H9 (cell line): Measurements from ENCODE around the gene OR4C45. TPM values are rescaled to one million over a fixed set of nuclear protein-coding genes. Genes with fewer than 3 reads are reported as not detected.

Source experiments
- DNase-seq: peaks from one replicate; pipeline ENCODE4 v3.0.0-alpha.2; 2017
- H2AFZ ChIP-seq: one replicate; pipeline ENCODE4 v1.6.1; 2013; ENCODE audit warnings: mild to moderate bottlenecking, low read length, control low read depth, moderate library complexity
- H2AK5ac ChIP-seq: 2 replicates; pipeline ENCODE4 v1.6.1; 2013; ENCODE audit warnings: low read length, control low read depth, mixed read lengths; ENCODE audit not compliant: insufficient read length
- H2BK120ac ChIP-seq: one replicate; pipeline ENCODE4 v1.6.1; 2013; ENCODE audit warnings: low read depth, mild to moderate bottlenecking, low read length, control low read depth, inconsistent platforms; ENCODE audit not compliant: poor library complexity, severe bottlenecking
- H2BK12ac ChIP-seq: 2 replicates; pipeline ENCODE4 v1.6.1; 2013; ENCODE audit warnings: low read length, control low read depth, mixed read lengths, low read depth; ENCODE audit not compliant: insufficient read length
- H2BK15ac ChIP-seq: 2 replicates; pipeline ENCODE4 v1.6.1; 2013; ENCODE audit warnings: low read depth, low read length, control low read depth
- H2BK20ac ChIP-seq: one replicate; pipeline ENCODE4 v1.6.1; 2013; ENCODE audit warnings: low read depth, mild to moderate bottlenecking, low read length, control low read depth, inconsistent platforms; ENCODE audit not compliant: poor library complexity, severe bottlenecking
- H2BK5ac ChIP-seq: 2 replicates; pipeline ENCODE4 v1.6.1; 2013; ENCODE audit warnings: low read length, control low read depth, mixed read lengths; ENCODE audit not compliant: insufficient read length
- H3K14ac ChIP-seq: 2 replicates; pipeline ENCODE4 v1.6.1; 2013; ENCODE audit warnings: low read length, control low read depth; ENCODE audit not compliant: insufficient read depth
- H3K18ac ChIP-seq: 2 replicates; pipeline ENCODE4 v1.6.1; 2013; ENCODE audit warnings: low read depth, mild to moderate bottlenecking, mixed read lengths, low read length, control low read depth; ENCODE audit not compliant: insufficient read length
- H3K23ac ChIP-seq: 2 replicates; pipeline ENCODE4 v1.6.1; 2013; ENCODE audit warnings: low read length, control low read depth, mixed read lengths, low read depth; ENCODE audit not compliant: insufficient read length
- H3K23me2 ChIP-seq: 2 replicates; pipeline ENCODE4 v1.6.1; 2013; ENCODE audit warnings: low read depth, mild to moderate bottlenecking, mixed read lengths, low read length, control low read depth; ENCODE audit not compliant: insufficient read length, poor library complexity, severe bottlenecking
- H3K27ac ChIP-seq: 2 replicates; pipeline ENCODE4 v1.5.1; 2013; ENCODE audit warnings: low read length, control low read depth, mixed read lengths, low read depth; ENCODE audit not compliant: insufficient read length
- H3K27me3 ChIP-seq: 2 replicates; pipeline ENCODE4 v1.6.1; 2013; ENCODE audit warnings: low read length, control low read depth, inconsistent platforms; ENCODE audit not compliant: insufficient read depth
- H3K4ac ChIP-seq: 2 replicates; pipeline ENCODE4 v1.6.1; 2013; ENCODE audit warnings: low read depth, mild to moderate bottlenecking, control low read depth, inconsistent platforms, low read length, moderate library complexity
- H3K4me1 ChIP-seq: 2 replicates; pipeline ENCODE4 v1.6.1; 2013; ENCODE audit warnings: low read length, control low read depth, inconsistent platforms; ENCODE audit not compliant: insufficient read depth
- H3K4me2 ChIP-seq: 2 replicates; pipeline ENCODE4 v1.6.1; 2013; ENCODE audit warnings: low read length, control low read depth, mixed read lengths; ENCODE audit not compliant: insufficient read length, insufficient read depth
- H3K56ac ChIP-seq: 2 replicates; pipeline ENCODE4 v1.6.1; 2013; ENCODE audit warnings: low read depth, mild to moderate bottlenecking, mixed read lengths, low read length, control low read depth; ENCODE audit not compliant: insufficient read length
- H3K79me1 ChIP-seq: 2 replicates; pipeline ENCODE4 v1.6.1; 2013; ENCODE audit warnings: low read depth, mild to moderate bottlenecking, moderate library complexity, low read length, control low read depth, inconsistent platforms; ENCODE audit not compliant: insufficient read depth, poor library complexity, severe bottlenecking
- H3K79me2 ChIP-seq: 2 replicates; pipeline ENCODE4 v1.6.1; 2013; ENCODE audit warnings: low read length, control low read depth, inconsistent platforms; ENCODE audit not compliant: insufficient read depth
- H3K9ac ChIP-seq: 2 replicates; pipeline ENCODE4 v1.6.1; 2013; ENCODE audit warnings: low read length, control low read depth, mixed read lengths; ENCODE audit not compliant: insufficient read length; ENCODE audit errors: extremely low read depth
- H3K9me3 ChIP-seq: one replicate; pipeline ENCODE4 v1.6.1; 2013; ENCODE audit warnings: low read depth, low read length, inconsistent platforms; ENCODE audit not compliant: control insufficient read depth
- H3T11ph ChIP-seq: one replicate; pipeline ENCODE4 v1.6.1; 2013; ENCODE audit warnings: mild to moderate bottlenecking, low read length, control low read depth, inconsistent platforms
- H4K20me1 ChIP-seq: one replicate; pipeline ENCODE4 v1.6.1; 2013; ENCODE audit not compliant: control insufficient read depth, insufficient read length, insufficient read depth
- H4K5ac ChIP-seq: 2 replicates; pipeline ENCODE4 v1.6.1; 2013; ENCODE audit warnings: low read depth, mild to moderate bottlenecking, mixed read lengths, low read length, control low read depth; ENCODE audit not compliant: insufficient read length
- H4K8ac ChIP-seq: replicated peaks from 2 replicates; pipeline ENCODE4 v1.6.1; 2013; ENCODE audit warnings: low read length, control low read depth, mixed read lengths, low read depth; ENCODE audit not compliant: insufficient read length
- H4K91ac ChIP-seq: 2 replicates; pipeline ENCODE4 v1.6.1; 2013; ENCODE audit warnings: low read depth, mild to moderate bottlenecking, moderate library complexity, mixed read lengths, low read length, control low read depth; ENCODE audit not compliant: insufficient read length
- H3K27ac Mint-ChIP-seq, 3 experiments: 2 replicates in 2 of 3; 3 replicates in 1 of 3; pipeline ENCODE4 v1.8.0; 2020 to 2021; ENCODE audit warnings: mixed read lengths in 3 of 3, mild to moderate bottlenecking in 1 of 3, moderate library complexity in 1 of 3
- H3K27me3 Mint-ChIP-seq: 2 replicates; pipeline ENCODE4 v1.8.0; 2021; ENCODE audit warnings: low read depth, mild to moderate bottlenecking, moderate library complexity, mixed read lengths
- H3K36me3 Mint-ChIP-seq, 3 experiments: 2 replicates in 2 of 3; 3 replicates in 1 of 3; pipeline ENCODE4 v1.8.0; 2020 to 2021; ENCODE audit warnings: low read depth in 3 of 3, mixed read lengths in 3 of 3; ENCODE audit not compliant: insufficient read depth in 1 of 3
- H3K4me1 Mint-ChIP-seq, 2 experiments: 2 replicates each; pipeline ENCODE4 v1.8.0; 2020; ENCODE audit warnings: mixed read lengths in 2 of 2
- H3K4me3 Mint-ChIP-seq, 2 experiments: 2 replicates in 1 of 2; 3 replicates in 1 of 2; pipeline ENCODE4 v1.8.0; 2020 to 2021; ENCODE audit warnings: mild to moderate bottlenecking in 2 of 2, mixed read lengths in 2 of 2, moderate library complexity in 1 of 2
- H3K9me3 Mint-ChIP-seq, 2 experiments: 2 replicates in 1 of 2; 3 replicates in 1 of 2; pipeline ENCODE4 v1.8.0; 2020; ENCODE audit warnings: mild to moderate bottlenecking in 2 of 2, mixed read lengths in 2 of 2, moderate library complexity in 1 of 2
- WGBS: extraction: QIAGEN DNeasy Blood & Tissue Kit; methylation state at CpG from one replicate; pipeline ENCODE4 v1.1.7; 2013; ENCODE audit warnings: missing lambda C conversion rate, low lambda C conversion rate, mixed read lengths; ENCODE audit not compliant: insufficient read length; ENCODE audit errors: extremely low coverage; 5-methylcytosine and 5-hydroxymethylcytosine counted together
- total RNA-seq: library from RNA; stranded (reverse); gene quantifications from 2 replicates; pipeline ENCODE4 v1.2.1, GENCODE V29; 2021
- TF ChIP-seq, protein P1 (sequence below): fragments of 200-600 bp; sonication (generic); conservative IDR thresholded peaks from 3 replicates; pipeline ENCODE4 v1.8.0; 2021; ENCODE audit warnings: antibody characterized with exemption, mild to moderate bottlenecking

OR4C45 gene
- total RNA-seq, 1 experiment from 2014 or later, result not detected

DNA sequence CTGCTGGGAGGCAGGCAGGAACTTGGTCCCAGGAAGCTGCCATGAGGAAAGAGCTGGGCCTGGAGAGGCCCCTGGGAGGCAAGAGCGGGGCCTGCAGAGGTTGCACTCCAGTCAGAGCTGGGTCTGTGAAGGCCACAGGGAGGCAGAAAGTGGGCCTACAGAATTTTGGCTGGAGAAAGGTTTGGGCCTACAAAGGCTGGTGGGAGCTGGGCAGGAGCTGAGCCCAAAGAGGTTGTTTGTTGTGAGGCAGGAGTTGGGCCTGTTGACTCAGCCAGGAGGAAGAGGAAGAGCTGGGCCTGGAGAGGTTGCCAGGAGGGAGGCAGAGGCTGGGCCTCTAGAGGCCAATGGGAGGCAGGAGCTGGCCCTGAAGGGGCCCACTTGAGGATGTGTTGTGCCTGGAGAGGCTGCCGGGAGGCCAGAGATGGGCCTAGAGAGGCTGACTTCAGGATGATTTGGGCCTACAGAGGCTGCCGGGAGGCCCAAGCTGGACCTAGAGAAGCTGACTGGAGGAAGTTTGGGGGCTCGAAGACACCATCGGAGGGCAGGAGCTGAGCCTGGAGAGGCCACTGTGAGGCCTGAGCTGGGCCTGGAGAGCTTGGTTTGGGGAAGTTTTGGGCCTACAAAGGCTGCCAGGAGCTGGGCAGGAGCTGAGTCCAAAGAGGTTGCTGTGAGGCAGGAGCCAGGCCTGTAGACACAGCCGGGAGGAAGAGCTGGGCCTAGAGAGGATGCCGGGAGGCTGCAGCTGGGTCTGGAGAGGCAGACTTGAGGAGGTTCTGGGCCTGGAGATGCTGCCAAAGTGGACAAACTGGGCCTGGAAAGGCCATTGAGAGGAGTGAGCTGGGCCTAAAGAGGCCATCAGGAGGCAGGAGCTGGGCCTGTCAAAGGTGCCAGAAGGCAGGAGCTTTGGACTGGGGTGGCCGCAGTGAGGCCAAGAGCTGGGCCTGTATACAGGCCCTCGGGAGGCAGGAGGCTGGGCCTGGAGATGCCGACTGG, 40.7 kb downstream of the OR4C45 start:
- Mint-ChIP-seq H3K27ac (no peak overlapping the region), H3K4me3 (no peak overlapping the region), H3K9me3 (peaks cover 95 to 97% of the 10 kb centered on the region in 2 experiments), H3K36me3 (peaks cover 58 to 73% (median 63%) of the 10 kb centered on the region in 3 experiments), H3K4me1 (no peaks in the 10 kb centered on the region), H3K27me3 (peaks cover 19% of the 10 kb centered on the region)
- no peak overlapping the region for H3K23ac ChIP-seq
- H3K14ac ChIP-seq, result no peak overlapping the region
- no peaks in the 10 kb centered on the region for H3K23me2 ChIP-seq
- H2BK15ac ChIP-seq, result no peak overlapping the region
- no peak overlapping the region for H3K4ac ChIP-seq
- no peak overlapping the region for H4K91ac ChIP-seq
- no peak overlapping the region for H3K27ac ChIP-seq
- H4K20me1 ChIP-seq, result no peaks in the 10 kb centered on the region
- H3K9ac ChIP-seq, result no peak overlapping the region
- WGBS, result no CpG with 5 or more reads among the region's 10 CpGs
- H3K9me3 ChIP-seq, result peaks cover 97% of the 10 kb centered on the region
- no peaks in the 10 kb centered on the region for H3K27me3 ChIP-seq
- H3K4me2 ChIP-seq, result no peak overlapping the region
- H4K5ac ChIP-seq, result no peak overlapping the region
- H3K4me1 ChIP-seq, result no peaks in the 10 kb centered on the region
- H3K79me2 ChIP-seq, result no peaks in the 10 kb centered on the region
- TF ChIP-seq, protein P1, sequence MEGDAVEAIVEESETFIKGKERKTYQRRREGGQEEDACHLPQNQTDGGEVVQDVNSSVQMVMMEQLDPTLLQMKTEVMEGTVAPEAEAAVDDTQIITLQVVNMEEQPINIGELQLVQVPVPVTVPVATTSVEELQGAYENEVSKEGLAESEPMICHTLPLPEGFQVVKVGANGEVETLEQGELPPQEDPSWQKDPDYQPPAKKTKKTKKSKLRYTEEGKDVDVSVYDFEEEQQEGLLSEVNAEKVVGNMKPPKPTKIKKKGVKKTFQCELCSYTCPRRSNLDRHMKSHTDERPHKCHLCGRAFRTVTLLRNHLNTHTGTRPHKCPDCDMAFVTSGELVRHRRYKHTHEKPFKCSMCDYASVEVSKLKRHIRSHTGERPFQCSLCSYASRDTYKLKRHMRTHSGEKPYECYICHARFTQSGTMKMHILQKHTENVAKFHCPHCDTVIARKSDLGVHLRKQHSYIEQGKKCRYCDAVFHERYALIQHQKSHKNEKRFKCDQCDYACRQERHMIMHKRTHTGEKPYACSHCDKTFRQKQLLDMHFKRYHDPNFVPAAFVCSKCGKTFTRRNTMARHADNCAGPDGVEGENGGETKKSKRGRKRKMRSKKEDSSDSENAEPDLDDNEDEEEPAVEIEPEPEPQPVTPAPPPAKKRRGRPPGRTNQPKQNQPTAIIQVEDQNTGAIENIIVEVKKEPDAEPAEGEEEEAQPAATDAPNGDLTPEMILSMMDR, result no peak
- no peaks in the 10 kb centered on the region for H3K79me1 ChIP-seq
- DNase-seq, result no peak
- no peak overlapping the region for H2AFZ ChIP-seq
- H3K56ac ChIP-seq, result no peak overlapping the region
- no peak overlapping the region for H2BK12ac ChIP-seq
- H3K18ac ChIP-seq, result no peak overlapping the region
- H2BK20ac ChIP-seq, result no peak overlapping the region
- H2AK5ac ChIP-seq, result no peak overlapping the region
- no peak overlapping the region for H4K8ac ChIP-seq
- H3T11ph ChIP-seq, result no peak overlapping the region
- H2BK5ac ChIP-seq, result no peak overlapping the region
- H2BK120ac ChIP-seq, result no peak overlapping the region
